NCI-H2029 (cell line): ENCODE data around the gene EXD2.
"Not testable (repeated sequence)": the region's sequence is repeated elsewhere in the genome, so short reads cannot be mapped to it uniquely, and the experiment has no call there.

Experiments used
- DNase-seq: peaks from one replicate; lab custom pipeline; 2025; lab: John Stamatoyannopoulos, UW

The EXD2 gene

GRCh38 chr14:69193721-69194120 is 2.4 kb downstream of the EXD2 start:
- DNase-seq: no peak

- DNase-seq: no peak
Observed at GRCh38 chr14:69199786-69200185, 8.5 kb downstream of the EXD2 start.

DNA sequence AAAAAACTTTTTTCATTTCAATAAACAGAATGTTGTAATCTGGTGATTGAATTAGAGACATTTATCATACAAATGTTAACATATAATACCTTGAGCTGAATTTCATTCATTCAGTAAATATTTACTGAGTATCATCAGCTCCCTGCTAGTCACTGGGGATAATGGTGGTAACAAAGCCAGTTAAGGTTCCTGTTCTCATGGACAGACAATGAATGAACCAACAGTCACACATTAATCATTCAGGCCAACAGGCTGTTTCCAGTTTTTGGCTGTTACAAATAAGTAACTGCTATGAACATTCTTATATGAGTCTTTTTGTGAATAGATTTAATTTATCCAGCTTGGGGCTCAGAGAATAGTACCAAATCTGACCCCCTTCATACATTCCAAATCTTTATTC is 13.5 kb downstream of the EXD2 start:
- DNase-seq: peak; percentile 4

DNA sequence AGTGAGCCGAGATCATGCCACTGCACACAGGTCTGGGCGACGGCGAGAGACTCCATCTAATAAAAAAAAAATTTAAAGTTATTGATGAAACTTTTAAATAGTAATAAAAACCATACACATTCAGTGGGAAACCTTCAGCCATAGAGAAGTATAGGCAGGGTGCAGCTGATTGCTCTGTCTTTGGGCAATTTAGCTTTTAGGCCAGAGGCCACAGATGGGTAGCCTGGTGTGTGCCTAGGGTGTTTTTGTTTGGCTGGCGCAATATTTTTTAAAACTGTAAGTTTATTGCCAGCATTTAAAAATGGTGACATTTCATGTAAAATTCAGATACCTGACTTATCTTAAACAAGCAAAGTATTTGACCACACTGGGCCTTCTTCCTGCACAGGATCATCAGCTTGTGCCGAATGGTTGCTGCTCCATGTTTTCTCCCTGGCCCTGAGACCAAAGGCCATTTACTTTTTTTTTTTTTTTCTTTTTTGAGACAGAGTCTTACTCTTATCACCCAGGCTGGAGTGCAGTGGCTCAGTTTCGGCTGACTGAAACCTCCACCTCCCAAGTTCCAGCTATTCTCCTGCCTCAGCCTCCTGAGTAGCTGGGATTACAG is 16.2 kb downstream of the EXD2 start:
- no peak for DNase-seq

DNA sequence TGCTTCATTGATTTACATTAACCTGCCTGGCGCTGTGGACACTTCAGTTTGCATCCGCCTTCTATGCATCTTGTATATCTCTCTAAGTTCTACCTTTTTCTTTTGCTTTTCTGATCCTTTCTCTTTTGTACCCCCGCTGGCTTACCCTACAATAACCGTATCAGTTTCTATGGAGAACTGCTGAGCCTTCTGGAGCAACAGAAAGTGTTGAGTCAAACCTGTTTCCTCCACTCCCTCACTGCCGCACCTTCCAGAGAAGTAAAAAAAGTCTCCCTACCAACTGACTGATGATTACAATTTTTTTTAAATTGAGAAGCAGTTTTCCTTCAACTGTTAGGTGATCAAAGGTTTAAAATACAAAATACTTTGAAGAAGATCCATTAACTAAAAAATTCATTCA is 17.4 kb downstream of the EXD2 start:
- no peak for DNase-seq

- no peak for DNase-seq
Observed at GRCh38 chr14:69214393-69214792, 23.1 kb downstream of the EXD2 start.

DNA sequence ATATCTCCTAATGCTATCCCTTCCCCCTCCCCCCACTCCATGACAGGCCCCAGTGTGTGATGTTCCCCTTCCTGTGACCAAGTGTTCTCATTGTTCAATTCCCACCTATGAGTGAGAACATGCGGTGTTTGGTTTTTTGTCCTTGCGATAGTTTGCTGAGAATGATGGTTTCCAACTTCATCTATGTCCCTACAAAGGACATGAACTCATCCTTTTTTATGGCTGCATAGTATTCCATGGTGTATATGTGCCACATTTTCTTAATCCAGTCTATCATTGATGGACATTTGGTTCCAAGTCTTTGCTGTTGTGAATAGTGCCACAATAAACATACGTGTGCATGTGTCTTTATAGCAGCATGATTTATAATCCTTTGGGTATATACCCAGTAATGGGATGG is 26.4 kb downstream of the EXD2 start:
- not testable (repeated sequence) for DNase-seq

GRCh38 chr14:69224946-69225345 is 33.6 kb downstream of the EXD2 start:
- DNase-seq: no peak

GRCh38 chr14:69226178-69226577 is 34.9 kb downstream of the EXD2 start:
- no peak for DNase-seq

DNA sequence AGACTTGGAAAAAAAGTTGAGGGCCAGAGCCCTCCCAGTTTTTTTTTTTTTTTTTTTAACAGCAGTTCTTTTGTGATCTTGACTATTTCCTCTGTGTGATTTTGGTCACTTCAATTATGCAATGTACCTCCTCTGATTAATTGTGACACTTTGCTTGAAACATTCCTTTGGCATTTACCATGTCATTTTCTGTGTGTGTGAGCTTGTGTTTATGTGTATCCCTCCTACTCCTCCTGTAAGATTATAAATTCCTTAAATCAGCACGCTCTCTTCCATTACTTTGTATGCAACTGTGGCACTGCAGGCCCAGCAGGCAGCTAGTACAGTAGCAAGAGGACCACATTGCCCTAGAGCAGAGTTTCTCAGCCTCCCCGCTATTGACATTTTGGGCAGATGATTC is 35.4 kb downstream of the EXD2 start:
- no peak for DNase-seq

DNA sequence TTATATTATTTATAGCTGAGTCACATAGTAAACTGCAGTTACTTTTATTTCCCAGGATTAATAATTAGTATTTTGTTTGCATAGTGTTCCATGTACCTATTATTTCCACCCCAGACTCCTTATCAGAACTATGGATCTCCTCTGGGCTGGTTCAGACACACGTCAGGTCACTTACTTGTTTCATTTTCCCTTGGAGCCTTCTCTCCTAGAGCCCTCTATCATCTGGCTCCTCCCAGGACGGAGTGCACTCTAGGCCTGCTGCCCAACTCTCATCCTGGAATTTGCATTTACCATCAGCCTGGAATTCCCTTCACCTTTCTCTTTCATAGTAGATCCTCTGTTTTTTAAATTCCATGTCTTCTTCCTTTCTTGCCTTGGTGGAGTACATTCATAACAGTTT is 40.2 kb downstream of the EXD2 start:
- DNase-seq: no peak

- DNase-seq: no peak
Observed at GRCh38 chr14:69232388-69232787, 41.1 kb downstream of the EXD2 start.

GRCh38 chr14:69234106-69234505 is 42.8 kb downstream of the EXD2 start:
- no peak for DNase-seq

DNA sequence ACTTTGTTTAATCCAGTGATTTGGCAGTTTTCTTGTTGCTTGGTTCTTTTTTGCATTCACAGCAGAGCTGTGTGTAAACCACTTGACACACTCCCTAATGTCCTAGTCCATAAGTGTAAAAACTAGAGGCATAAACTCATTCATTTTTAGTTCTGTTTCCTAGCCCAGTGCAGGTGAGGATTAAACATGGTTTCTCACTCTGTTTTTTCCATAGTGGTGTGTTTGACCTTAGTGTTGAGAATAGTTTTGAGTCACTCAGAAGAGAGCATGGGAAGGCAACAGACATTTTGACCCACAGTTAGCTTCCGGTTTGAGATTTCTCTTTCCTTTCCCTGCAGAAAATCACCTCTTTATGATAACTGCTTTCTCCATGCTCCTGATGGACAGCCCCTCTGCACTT is 44.4 kb downstream of the EXD2 start:
- DNase-seq: no peak

DNA sequence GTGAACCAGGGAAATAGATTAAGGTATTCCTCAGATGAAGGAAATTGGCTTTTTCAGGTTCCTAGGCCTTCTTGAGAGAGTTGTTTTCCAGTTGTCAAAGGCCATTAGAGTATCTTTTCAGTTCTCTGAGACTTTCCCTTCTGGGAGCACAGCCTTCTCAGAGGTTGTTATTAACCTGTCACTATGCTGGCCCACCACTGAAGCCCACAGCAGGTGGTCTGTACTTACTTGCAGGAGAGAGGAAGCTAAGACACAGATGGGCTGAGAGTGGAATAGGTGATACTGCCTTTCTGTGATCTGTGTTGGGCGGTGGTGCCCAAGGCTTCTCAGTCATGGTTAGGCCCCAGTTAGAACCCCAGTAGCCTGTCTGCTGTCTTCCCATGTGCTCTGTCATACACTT is 45.8 kb downstream of the EXD2 start:
- no peak for DNase-seq

GRCh38 chr14:69237584-69237983 is 46.3 kb downstream of the EXD2 start:
- no peak for DNase-seq

GRCh38 chr14:69238883-69239282 is 47.6 kb downstream of the EXD2 start:
- DNase-seq: no peak

GRCh38 chr14:69240527-69241173 is 49.4 kb downstream of the EXD2 start:
- DNase-seq: no peak

GRCh38 chr14:69241577-69241976 is 50.3 kb downstream of the EXD2 start:
- no peak for DNase-seq

DNA sequence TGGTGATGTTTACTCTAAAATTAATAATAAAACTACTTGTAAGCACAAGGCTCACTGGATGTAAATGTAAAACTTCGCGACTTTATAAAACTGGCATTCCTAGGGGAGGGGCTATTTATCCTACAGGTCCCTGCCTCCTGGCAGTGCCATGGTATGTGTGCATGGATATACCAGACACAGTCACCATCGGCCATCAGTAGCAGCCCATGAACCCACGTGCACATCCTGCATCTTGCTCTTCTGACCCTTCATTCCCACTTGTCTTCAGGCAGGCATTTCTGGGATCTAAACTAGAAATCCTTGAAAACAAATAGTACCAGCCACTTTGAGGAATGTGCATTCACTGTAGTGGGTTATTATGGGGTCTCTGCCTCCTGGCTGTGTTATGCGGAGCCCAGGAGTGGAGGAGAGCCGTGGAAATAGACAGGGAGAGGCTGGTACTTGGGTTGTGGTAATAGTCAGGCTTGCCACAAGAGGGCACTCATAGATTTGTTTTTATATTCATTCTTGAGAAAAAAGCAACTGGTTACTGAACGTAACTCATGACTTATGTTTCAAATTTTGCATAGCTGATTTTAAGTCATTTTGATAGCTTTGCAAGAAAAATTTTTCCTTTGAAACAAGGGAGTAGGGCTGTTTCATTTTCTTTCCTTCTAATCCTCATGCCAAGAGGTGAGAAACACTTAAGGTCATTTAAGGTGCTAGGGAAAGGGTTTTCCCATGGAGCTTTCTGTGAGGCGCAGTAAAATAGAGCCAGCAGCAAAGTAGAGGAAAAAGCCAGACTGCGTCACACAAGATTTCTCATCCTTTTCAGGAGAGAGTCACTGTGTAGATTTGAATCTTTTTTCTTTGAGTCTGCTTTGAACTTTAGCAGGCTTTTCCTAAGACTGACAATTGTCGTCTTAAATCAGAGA is 51.3 kb downstream of the EXD2 start:
- DNase-seq: no peak

GRCh38 chr14:69244946-69245345 is 53.6 kb downstream of the EXD2 start:
- DNase-seq: no peak

DNA sequence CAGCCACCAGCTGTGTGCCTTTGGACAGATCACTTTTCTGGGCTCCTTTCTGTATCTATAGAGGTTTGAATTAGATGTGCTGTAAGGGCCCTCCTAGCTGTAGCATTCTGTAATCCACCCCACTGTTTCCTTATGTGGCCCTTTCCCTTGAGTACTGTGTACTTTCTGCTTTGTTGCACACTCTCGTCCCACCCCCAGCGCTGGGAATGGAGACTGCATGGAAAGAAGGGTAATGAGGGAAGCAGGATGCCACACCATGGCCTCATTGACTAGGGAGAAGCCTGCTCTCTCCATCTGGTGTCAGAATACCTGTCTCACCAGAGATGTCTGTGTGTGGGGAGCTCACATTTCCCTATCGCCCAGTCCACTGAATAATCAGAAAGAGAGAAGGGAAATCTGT is 55.0 kb downstream of the EXD2 start:
- no peak for DNase-seq
